ENCODE results near the gene GJC1.

DNA sequence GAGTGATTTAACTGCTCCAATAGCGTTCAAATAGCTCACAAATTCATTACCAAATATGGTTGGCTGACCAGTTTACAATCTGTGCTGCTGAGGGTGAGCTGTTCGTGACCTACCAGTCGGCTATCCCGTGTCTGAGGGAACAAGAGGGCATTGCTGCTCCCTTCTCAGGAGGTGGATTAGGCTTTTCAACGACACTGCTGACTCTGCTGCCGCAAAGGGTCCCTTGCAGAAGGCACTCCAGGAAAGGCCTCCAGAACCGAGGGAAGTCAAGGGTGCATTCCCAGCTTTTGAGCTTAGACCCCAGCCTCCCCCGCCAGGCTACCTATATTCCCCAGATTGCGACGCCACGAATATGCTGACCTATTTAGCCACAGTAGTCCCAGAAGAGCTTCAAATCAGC is 32.3 kb downstream of the GJC1 start:
- TF ChIP-seq POLR2A (IDR thresholded peaks at IDR 0.05; ENCODE audit: control extremely low read depth in 1 of 2, low read depth in 2 of 2, low read length in 2 of 2) (no peak), TBP (IDR thresholded peaks at IDR 0.05; ENCODE audit: low read depth, low read length) (no peak), TCF12 (IDR thresholded peaks at IDR 0.05; ENCODE audit: low read depth, low read length) (no peak)
- TF ChIP-seq, protein P1, sequence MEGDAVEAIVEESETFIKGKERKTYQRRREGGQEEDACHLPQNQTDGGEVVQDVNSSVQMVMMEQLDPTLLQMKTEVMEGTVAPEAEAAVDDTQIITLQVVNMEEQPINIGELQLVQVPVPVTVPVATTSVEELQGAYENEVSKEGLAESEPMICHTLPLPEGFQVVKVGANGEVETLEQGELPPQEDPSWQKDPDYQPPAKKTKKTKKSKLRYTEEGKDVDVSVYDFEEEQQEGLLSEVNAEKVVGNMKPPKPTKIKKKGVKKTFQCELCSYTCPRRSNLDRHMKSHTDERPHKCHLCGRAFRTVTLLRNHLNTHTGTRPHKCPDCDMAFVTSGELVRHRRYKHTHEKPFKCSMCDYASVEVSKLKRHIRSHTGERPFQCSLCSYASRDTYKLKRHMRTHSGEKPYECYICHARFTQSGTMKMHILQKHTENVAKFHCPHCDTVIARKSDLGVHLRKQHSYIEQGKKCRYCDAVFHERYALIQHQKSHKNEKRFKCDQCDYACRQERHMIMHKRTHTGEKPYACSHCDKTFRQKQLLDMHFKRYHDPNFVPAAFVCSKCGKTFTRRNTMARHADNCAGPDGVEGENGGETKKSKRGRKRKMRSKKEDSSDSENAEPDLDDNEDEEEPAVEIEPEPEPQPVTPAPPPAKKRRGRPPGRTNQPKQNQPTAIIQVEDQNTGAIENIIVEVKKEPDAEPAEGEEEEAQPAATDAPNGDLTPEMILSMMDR (IDR thresholded peaks at IDR 0.05; ENCODE audit: control extremely low read depth in 1 of 3, insufficient read depth in 1 of 3, low read depth in 1 of 3, low read length in 3 of 3): no peak
- TF ChIP-seq, protein P2, sequence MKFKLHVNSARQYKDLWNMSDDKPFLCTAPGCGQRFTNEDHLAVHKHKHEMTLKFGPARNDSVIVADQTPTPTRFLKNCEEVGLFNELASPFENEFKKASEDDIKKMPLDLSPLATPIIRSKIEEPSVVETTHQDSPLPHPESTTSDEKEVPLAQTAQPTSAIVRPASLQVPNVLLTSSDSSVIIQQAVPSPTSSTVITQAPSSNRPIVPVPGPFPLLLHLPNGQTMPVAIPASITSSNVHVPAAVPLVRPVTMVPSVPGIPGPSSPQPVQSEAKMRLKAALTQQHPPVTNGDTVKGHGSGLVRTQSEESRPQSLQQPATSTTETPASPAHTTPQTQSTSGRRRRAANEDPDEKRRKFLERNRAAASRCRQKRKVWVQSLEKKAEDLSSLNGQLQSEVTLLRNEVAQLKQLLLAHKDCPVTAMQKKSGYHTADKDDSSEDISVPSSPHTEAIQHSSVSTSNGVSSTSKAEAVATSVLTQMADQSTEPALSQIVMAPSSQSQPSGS (IDR thresholded peaks at IDR 0.05; ENCODE audit: low read length): no peak

Measured in H1 (cell line).